ENCODE measurements around the gene HCFC2. TPM values are rescaled to one million over a fixed set of nuclear protein-coding genes. Genes with fewer than 3 reads are reported as not detected.
A peak's percentile ranks its signal among the peaks of the same experiment; 100 is the strongest.
"Not testable (repeated sequence)": the region's sequence is repeated elsewhere in the genome, so short reads cannot be mapped to it uniquely, and the experiment has no call there.

Gene HCFC2
- total RNA-seq (ENCODE audit: unreplicated experiment), result 25.1 TPM
- long read RNA-seq, full-length matches to known transcripts, result 1 of 1 reads
- long read RNA-seq, partial matches to known transcripts, result 0 of 1 reads
- long read RNA-seq, other reads (novel, unspliced or antisense), result 0 of 1 reads

DNA sequence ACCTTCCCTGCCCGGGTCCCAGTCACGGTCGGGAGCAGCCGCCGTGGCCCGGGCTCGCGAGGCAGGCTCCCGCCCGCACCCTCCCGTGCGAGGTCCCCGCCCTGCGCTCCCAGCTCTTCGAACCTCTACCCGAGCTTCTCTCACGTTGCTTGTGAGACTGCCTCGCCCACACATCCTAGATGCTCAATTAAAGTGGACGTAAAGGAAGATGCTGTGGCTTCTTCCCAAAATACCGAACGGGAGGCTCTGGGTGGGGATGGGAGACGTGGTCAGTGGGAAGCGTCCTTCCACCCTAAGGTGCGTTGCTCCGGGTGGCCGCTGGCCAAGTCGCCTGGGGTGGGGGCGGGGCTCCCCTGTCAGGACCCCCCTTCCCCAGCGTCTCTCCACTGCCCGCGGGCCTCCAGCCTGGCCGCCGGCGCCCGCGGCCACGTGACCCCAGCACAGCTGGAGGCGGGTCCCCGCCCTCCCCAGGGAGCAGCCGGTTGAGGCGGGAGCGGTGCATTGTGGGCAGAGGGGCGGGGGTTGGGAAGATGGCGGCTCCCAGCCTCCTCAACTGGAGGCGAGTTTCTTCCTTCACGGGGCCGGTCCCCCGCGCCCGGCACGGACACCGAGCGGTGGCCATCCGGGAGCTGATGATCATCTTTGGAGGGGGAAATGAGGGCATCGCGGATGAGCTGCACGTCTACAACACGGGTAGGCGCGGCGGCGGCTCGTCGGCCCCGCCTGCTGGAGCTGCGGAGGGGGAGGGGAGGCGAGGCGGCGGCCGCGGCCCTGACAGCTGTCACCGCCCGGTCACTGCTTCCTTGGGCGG is at the start of gene HCFC2:
Gene HCFC2, plus strand, starts transcription at position 501 of the 811 bp plus-strand sequence. Its CDS starts 30 bp downstream, at position 531.
- H3K27me3 Mint-ChIP-seq (ENCODE audit: unreplicated experiment), result peaks cover 8% of the 10 kb centered on the region
- no peaks in the 10 kb centered on the region for H3K36me3 Mint-ChIP-seq (ENCODE audit: unreplicated experiment)
- peak; percentile 97 for DNase-seq
- H3K9me3 Mint-ChIP-seq (ENCODE audit: unreplicated experiment), result peaks cover 8% of the 10 kb centered on the region
- TF ChIP-seq, protein P1, sequence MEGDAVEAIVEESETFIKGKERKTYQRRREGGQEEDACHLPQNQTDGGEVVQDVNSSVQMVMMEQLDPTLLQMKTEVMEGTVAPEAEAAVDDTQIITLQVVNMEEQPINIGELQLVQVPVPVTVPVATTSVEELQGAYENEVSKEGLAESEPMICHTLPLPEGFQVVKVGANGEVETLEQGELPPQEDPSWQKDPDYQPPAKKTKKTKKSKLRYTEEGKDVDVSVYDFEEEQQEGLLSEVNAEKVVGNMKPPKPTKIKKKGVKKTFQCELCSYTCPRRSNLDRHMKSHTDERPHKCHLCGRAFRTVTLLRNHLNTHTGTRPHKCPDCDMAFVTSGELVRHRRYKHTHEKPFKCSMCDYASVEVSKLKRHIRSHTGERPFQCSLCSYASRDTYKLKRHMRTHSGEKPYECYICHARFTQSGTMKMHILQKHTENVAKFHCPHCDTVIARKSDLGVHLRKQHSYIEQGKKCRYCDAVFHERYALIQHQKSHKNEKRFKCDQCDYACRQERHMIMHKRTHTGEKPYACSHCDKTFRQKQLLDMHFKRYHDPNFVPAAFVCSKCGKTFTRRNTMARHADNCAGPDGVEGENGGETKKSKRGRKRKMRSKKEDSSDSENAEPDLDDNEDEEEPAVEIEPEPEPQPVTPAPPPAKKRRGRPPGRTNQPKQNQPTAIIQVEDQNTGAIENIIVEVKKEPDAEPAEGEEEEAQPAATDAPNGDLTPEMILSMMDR (IDR thresholded peaks at IDR 0.05; ENCODE audit: partially characterized antibody, unreplicated experiment), result no peak
- peaks cover 7% of the 10 kb centered on the region for H3K4me1 Mint-ChIP-seq (ENCODE audit: low read depth, unreplicated experiment)
- H3K27ac Mint-ChIP-seq (ENCODE audit: unreplicated experiment), result peak within 1 kb of the TSS; percentile 99
- peak within 1 kb of the TSS; percentile 97 for H3K4me3 Mint-ChIP-seq (ENCODE audit: unreplicated experiment)

DNA sequence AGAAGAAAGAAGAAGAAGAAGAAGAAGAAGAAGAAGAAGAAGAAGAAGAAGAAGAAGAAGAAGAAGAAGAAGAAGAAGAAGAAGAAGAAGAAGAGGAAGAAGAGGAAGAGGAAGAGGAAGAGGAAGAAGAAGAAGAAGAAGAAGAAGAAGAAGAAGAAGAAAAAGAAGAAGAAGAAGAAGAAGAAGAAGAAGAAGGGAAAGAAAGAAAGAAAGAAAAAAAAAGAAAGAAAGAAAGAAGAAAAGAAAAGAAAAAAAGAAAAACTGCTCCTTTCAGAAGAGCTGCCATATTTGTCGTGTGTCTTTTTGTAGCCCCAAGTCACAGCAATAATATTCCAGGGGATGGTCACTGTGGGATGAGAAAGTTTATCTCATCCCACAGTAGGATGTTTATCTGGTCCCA is 42.5 kb upstream of the HCFC2 start:
- not testable (repeated sequence) for H3K4me1 Mint-ChIP-seq (ENCODE audit: low read depth, unreplicated experiment); H3K9me3 Mint-ChIP-seq (ENCODE audit: unreplicated experiment); H3K27me3 Mint-ChIP-seq (ENCODE audit: unreplicated experiment); DNase-seq; H3K36me3 Mint-ChIP-seq (ENCODE audit: unreplicated experiment); H3K4me3 Mint-ChIP-seq (ENCODE audit: unreplicated experiment)
- peak overlapping the region; percentile 67 for H3K27ac Mint-ChIP-seq (ENCODE audit: unreplicated experiment)

DNA sequence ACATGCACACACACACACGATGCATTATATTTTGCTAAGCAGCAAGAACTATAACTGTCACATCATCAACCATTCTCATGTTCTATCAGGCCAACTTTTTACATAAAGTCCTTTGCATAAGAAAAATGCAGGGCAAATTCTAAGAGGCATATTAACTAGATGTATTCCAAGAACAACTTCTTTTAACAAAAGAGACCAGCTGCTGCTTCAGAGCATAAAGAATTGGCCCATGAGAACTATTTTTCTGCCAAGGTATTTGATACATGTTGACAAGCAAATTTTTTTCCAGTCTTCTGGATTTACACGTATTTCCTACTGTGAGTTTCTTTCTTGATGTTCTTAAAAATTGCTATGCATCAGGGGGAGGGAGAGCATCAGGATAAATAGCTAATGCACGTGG is 41.5 kb upstream of the HCFC2 start:
- DNase-seq, result no peak
- TF ChIP-seq, protein P1 (IDR thresholded peaks at IDR 0.05; ENCODE audit: partially characterized antibody, unreplicated experiment), result no peak
- Mint-ChIP-seq H3K27ac (ENCODE audit: unreplicated experiment) (no peak overlapping the region), H3K27me3 (ENCODE audit: unreplicated experiment) (peaks cover 2% of the 10 kb centered on the region), H3K4me3 (ENCODE audit: unreplicated experiment) (no peak overlapping the region), H3K36me3 (ENCODE audit: unreplicated experiment) (peaks cover 7% of the 10 kb centered on the region), H3K4me1 (ENCODE audit: low read depth, unreplicated experiment) (peaks cover 3% of the 10 kb centered on the region), H3K9me3 (ENCODE audit: unreplicated experiment) (peaks cover 2% of the 10 kb centered on the region)

DNA sequence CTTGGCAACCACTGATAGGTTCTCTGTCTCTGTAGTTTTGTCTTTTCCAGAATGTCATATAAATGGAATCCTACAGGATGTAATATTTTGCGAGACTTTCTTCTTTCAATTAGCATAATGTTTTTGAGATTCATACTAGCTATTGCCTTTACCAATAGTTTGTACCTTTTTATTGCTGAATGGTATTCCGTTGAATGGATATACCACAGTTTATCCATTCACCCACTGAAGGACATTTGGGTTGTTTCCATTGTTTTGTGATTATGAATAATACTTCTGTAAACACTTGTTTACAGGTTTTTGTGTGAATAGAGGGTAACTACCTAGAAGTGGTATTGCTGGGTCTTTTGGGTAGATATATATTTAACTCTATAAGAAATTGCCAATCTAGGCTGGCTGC is 40.6 kb upstream of the HCFC2 start:
- Mint-ChIP-seq H3K4me1 (ENCODE audit: low read depth, unreplicated experiment) (peaks cover 3% of the 10 kb centered on the region), H3K27me3 (ENCODE audit: unreplicated experiment) (peaks cover 2% of the 10 kb centered on the region), H3K4me3 (ENCODE audit: unreplicated experiment) (no peak overlapping the region), H3K9me3 (ENCODE audit: unreplicated experiment) (peaks cover 2% of the 10 kb centered on the region), H3K27ac (ENCODE audit: unreplicated experiment) (no peak overlapping the region), H3K36me3 (ENCODE audit: unreplicated experiment) (peaks cover 7% of the 10 kb centered on the region)
- TF ChIP-seq, protein P1 (IDR thresholded peaks at IDR 0.05; ENCODE audit: partially characterized antibody, unreplicated experiment), result no peak
- DNase-seq, result no peak

DNA sequence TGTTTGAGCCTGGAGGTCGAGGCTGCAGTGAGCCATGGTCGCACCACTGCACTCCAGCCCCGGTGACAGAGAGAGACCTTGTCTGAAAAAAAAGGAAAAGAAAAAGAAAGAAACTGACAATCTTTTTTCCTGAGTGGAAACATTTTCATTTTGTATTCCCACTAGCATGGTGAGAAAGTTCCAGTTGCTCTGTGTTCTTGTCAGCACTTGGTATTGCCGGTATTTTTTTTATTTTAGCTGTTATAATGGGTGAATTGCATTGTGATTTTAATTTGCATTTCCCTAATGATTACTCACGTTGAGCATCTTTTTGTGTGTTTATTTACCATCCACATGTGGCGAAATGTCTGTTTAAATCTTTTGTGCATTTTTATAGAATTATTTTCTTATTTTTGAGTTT is 40.0 kb upstream of the HCFC2 start:
- H3K9me3 Mint-ChIP-seq (ENCODE audit: unreplicated experiment), result peaks cover 2% of the 10 kb centered on the region
- no peak overlapping the region for H3K27ac Mint-ChIP-seq (ENCODE audit: unreplicated experiment)
- H3K4me3 Mint-ChIP-seq (ENCODE audit: unreplicated experiment), result no peak overlapping the region
- TF ChIP-seq, protein P1 (IDR thresholded peaks at IDR 0.05; ENCODE audit: partially characterized antibody, unreplicated experiment), result no peak
- peaks cover 2% of the 10 kb centered on the region for H3K27me3 Mint-ChIP-seq (ENCODE audit: unreplicated experiment)
- peaks cover 3% of the 10 kb centered on the region for H3K4me1 Mint-ChIP-seq (ENCODE audit: low read depth, unreplicated experiment)
- DNase-seq, result no peak
- peaks cover 7% of the 10 kb centered on the region for H3K36me3 Mint-ChIP-seq (ENCODE audit: unreplicated experiment)
